Measurements from ENCODE around the gene ITPR1. TPM values are rescaled to one million over a fixed set of nuclear protein-coding genes. Genes with fewer than 3 reads are reported as not detected.

ITPR1 gene
- polyA plus RNA-seq, 1 of the 3 experiments (the other 2 are of a cell fraction): 5.9 TPM

DNA sequence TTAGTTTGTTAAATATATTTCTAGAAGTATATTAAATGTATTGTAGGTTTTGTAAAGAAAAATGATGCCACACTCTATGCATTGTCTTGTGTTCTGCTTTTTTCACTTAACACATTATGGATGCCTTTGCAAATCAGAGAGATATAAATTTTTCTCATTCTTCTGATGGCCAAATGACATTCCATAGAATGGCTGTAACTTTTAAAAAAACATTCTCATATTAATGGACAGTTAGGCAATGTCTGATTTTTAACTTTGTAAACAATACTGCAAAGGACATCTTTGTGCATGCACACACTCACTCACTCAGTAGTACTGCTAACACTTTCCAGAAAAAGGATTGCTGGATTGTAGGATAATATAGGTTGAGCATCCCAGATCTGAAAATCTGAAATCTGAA, 195.9 kb downstream of the ITPR1 start:
- Histone ChIP-seq H3K4me3 (ENCODE audit: low read depth in 2 of 2, low read length in 1 of 2) (no peak overlapping the region; a peak in 1 of 4 replicates), H2AFZ (ENCODE audit: low read depth) (no peak overlapping the region), H3K9me3 (no peaks in the 10 kb centered on the region), H3K9ac (no peak overlapping the region), H3K9me2 (no peaks in the 10 kb centered on the region), H3K27ac (ENCODE audit: low read depth in 2 of 2, low read length in 1 of 2) (no peak overlapping the region), H3K79me2 (ENCODE audit: insufficient read depth) (no peaks in the 10 kb centered on the region), H3K4me1 (ENCODE audit: control insufficient read depth in 1 of 2, insufficient read depth in 2 of 2, low read depth in 1 of 2, low read length in 1 of 2) (no peaks in the 10 kb centered on the region), H3K36me3 (replicated peaks in 1 of 2; ENCODE audit: control insufficient read depth in 1 of 2, insufficient read depth in 2 of 2, low read length in 1 of 2) (peaks cover 0 to 52% of the 10 kb centered on the region in 2 experiments), H3F3A (replicated peaks; ENCODE audit: insufficient read depth) (no peaks in the 10 kb centered on the region), H3K4me2 (no peak overlapping the region), H4K20me1 (ENCODE audit: insufficient read depth) (no peaks in the 10 kb centered on the region), H3K27me3 (ENCODE audit: insufficient read depth) (no peaks in the 10 kb centered on the region)
- no peak for TF ChIP-seq NRF1 (IDR thresholded peaks at IDR 0.05; ENCODE audit: low read depth, low read length)
- TF ChIP-seq CHD2 (IDR thresholded peaks at IDR 0.05; ENCODE audit: low read length, partially characterized antibody): no peak
- TF ChIP-seq TEAD4 (IDR thresholded peaks at IDR 0.05; ENCODE audit: borderline replicate concordance, insufficient read depth): no peak
- TF ChIP-seq, protein P1, sequence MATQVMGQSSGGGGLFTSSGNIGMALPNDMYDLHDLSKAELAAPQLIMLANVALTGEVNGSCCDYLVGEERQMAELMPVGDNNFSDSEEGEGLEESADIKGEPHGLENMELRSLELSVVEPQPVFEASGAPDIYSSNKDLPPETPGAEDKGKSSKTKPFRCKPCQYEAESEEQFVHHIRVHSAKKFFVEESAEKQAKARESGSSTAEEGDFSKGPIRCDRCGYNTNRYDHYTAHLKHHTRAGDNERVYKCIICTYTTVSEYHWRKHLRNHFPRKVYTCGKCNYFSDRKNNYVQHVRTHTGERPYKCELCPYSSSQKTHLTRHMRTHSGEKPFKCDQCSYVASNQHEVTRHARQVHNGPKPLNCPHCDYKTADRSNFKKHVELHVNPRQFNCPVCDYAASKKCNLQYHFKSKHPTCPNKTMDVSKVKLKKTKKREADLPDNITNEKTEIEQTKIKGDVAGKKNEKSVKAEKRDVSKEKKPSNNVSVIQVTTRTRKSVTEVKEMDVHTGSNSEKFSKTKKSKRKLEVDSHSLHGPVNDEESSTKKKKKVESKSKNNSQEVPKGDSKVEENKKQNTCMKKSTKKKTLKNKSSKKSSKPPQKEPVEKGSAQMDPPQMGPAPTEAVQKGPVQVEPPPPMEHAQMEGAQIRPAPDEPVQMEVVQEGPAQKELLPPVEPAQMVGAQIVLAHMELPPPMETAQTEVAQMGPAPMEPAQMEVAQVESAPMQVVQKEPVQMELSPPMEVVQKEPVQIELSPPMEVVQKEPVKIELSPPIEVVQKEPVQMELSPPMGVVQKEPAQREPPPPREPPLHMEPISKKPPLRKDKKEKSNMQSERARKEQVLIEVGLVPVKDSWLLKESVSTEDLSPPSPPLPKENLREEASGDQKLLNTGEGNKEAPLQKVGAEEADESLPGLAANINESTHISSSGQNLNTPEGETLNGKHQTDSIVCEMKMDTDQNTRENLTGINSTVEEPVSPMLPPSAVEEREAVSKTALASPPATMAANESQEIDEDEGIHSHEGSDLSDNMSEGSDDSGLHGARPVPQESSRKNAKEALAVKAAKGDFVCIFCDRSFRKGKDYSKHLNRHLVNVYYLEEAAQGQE (IDR thresholded peaks at IDR 0.05; ENCODE audit: low read depth, low read length): no peak
- no peak for DNase-seq
- ChIA-PET POLR2A (no interaction called here), CTCF (no interaction called here)

GRCh38 chr3:4690277-4690676, 197.1 kb downstream of the ITPR1 start:
- CTCF ChIA-PET: interaction anchor here (1.5 to 4.3 kb wide), 2 partner anchors 9 to 21 kb away, joined by 4 to 23 read pairs; no protein-coding TSS in a partner anchor
- H3K9ac ChIP-seq: no peak overlapping the region
- 86% methylated on average over 1 of the region's 1 CpG for WGBS (ENCODE audit: low lambda C conversion rate)

More at GRCh38 chr3:4690277-4690676, 197.1 kb downstream of the ITPR1 start:
- no peaks in the 10 kb centered on the region for H3F3A ChIP-seq (replicated peaks; ENCODE audit: insufficient read depth)
- no peaks in the 10 kb centered on the region for H3K9me2 ChIP-seq
- no peaks in the 10 kb centered on the region for H3K79me2 ChIP-seq (ENCODE audit: insufficient read depth)
- TF ChIP-seq YY1 (IDR thresholded peaks at IDR 0.05; ENCODE audit: low read depth) (no peak), FOXM1 (IDR thresholded peaks at IDR 0.05; ENCODE audit: low read depth) (no peak), MEF2A (IDR thresholded peaks at IDR 0.05; ENCODE audit: borderline replicate concordance, low read depth) (no peak), POLR2AphosphoS5 (IDR thresholded peaks at IDR 0.05; ENCODE audit: low read depth, low read length) (no peak), RXRA (IDR thresholded peaks at IDR 0.05; ENCODE audit: borderline replicate concordance, low read depth) (no peak), EZH2phosphoT487 (IDR thresholded peaks at IDR 0.05; ENCODE audit: borderline replicate concordance, low read depth) (no peak), TAF1 (IDR thresholded peaks at IDR 0.05; ENCODE audit: borderline replicate concordance, low read depth, low read length) (no peak), PBX3 (IDR thresholded peaks at IDR 0.05) (no peak), SMC3 (IDR thresholded peaks at IDR 0.05; ENCODE audit: low read depth, low read length) (no peak), CTCF (IDR thresholded peaks at IDR 0.05) (no peak), FOXJ3 (CRISPR knock-in tag; IDR thresholded peaks at IDR 0.05) (no peak), CHD2 (IDR thresholded peaks at IDR 0.05; ENCODE audit: low read length, partially characterized antibody) (no peak)
- H3K4me2 ChIP-seq: no peak overlapping the region
- no peaks in the 10 kb centered on the region for H3K27me3 ChIP-seq (ENCODE audit: insufficient read depth)
- POLR2A ChIA-PET: interaction anchor here (0.6 kb wide), 1 partner anchor 17 kb away, joined by 3 read pairs; no protein-coding TSS in a partner anchor
- H4K20me1 ChIP-seq (ENCODE audit: insufficient read depth): no peaks in the 10 kb centered on the region
- peaks cover 0 to 47% of the 10 kb centered on the region in 2 experiments for H3K36me3 ChIP-seq (replicated peaks in 1 of 2; ENCODE audit: control insufficient read depth in 1 of 2, insufficient read depth in 2 of 2, low read length in 1 of 2)
- H3K9me3 ChIP-seq: no peaks in the 10 kb centered on the region
- H3K4me3 ChIP-seq (ENCODE audit: low read depth in 2 of 2, low read length in 1 of 2): no peak overlapping the region
- no peak overlapping the region for H2AFZ ChIP-seq (ENCODE audit: low read depth)
- H3K4me1 ChIP-seq (ENCODE audit: control insufficient read depth in 1 of 2, insufficient read depth in 2 of 2, low read depth in 1 of 2, low read length in 1 of 2): no peaks in the 10 kb centered on the region
- no peak overlapping the region for H3K27ac ChIP-seq (ENCODE audit: low read depth in 2 of 2, low read length in 1 of 2)
- DNase-seq: no peak

All from SK-N-SH (cell line).